Smooth muscle cell (in vitro differentiated cells): Measurements from ENCODE around the gene CA10. TPM values are rescaled to one million over a fixed set of nuclear protein-coding genes. Genes with fewer than 3 reads are reported as not detected.

ENCODE experiments used
- DNase-seq: peaks from one replicate; lab custom pipeline; 2025; ENCODE audit not compliant: unreplicated experiment; lab: John Stamatoyannopoulos, UW
- H2AFZ ChIP-seq: fragments of 200-600 bp; sonication (generic); 2 replicates; pipeline ENCODE4 v1.6.0; 2016; ENCODE audit warnings: antibody characterized with exemption, low read depth, mild to moderate bottlenecking
- H3F3A ChIP-seq: fragments of 200-600 bp; sonication (generic); 2 replicates; pipeline ENCODE4 v1.6.0; 2017; ENCODE audit warnings: antibody characterized with exemption, low read depth
- H3K27ac ChIP-seq: fragments of 200-600 bp; sonication (generic); 2 replicates; pipeline ENCODE4 v1.5.1; 2016; ENCODE audit warnings: low read depth, mild to moderate bottlenecking
- H3K27me3 ChIP-seq: fragments of 200-600 bp; sonication (generic); 2 replicates; pipeline ENCODE4 v1.6.1; 2016; ENCODE audit warnings: low read depth, mild to moderate bottlenecking
- H3K36me3 ChIP-seq: fragments of 200-600 bp; sonication (generic); 2 replicates; pipeline ENCODE4 v1.5.1; 2016; ENCODE audit warnings: low read depth
- H3K4me1 ChIP-seq: fragments of 200-600 bp; sonication (generic); 2 replicates; pipeline ENCODE4 v1.5.1; 2016; ENCODE audit warnings: low read depth
- H3K4me2 ChIP-seq: fragments of 200-600 bp; sonication (generic); 2 replicates; pipeline ENCODE4 v1.6.0; 2016; ENCODE audit warnings: mild to moderate bottlenecking
- H3K4me3 ChIP-seq: fragments of 200-600 bp; sonication (generic); 2 replicates; pipeline ENCODE4 v1.5.1; 2016; ENCODE audit warnings: mild to moderate bottlenecking
- H3K79me2 ChIP-seq: fragments of 200-600 bp; sonication (generic); 2 replicates; pipeline ENCODE4 v1.6.0; 2016; ENCODE audit warnings: low read depth, mild to moderate bottlenecking
- H3K9ac ChIP-seq: fragments of 200-600 bp; sonication (generic); 2 replicates; pipeline ENCODE4 v1.6.0; 2016; ENCODE audit warnings: low read depth
- H3K9me3 ChIP-seq: fragments of 200-600 bp; sonication (generic); replicated peaks from 2 replicates; pipeline ENCODE4 v1.5.1; 2016; ENCODE audit warnings: low read depth
- H4K20me1 ChIP-seq: fragments of 200-600 bp; sonication (generic); 2 replicates; pipeline ENCODE4 v1.6.0; 2016; ENCODE audit warnings: low read depth
- CTCF ChIP-seq: fragments of 200-600 bp; sonication (generic); IDR thresholded peaks from 2 replicates; pipeline ENCODE4 v1.5.1; 2017; ENCODE audit warnings: borderline replicate concordance, mild to moderate bottlenecking, antibody characterized with exemption; ENCODE audit not compliant: insufficient read depth, poor library complexity, severe bottlenecking
- WGBS: methylation state at CpG from one replicate; pipeline ENCODE4 v1.1.7; 2016; ENCODE audit warnings: low lambda C conversion rate; 5-methylcytosine and 5-hydroxymethylcytosine counted together
- polyA plus RNA-seq: library from polyadenylated mRNA; unstranded; fragments of >200 nt; fragmentation: Nextera tagmentation; extraction: Ambion mirVana; gene quantifications from 2 replicates; pipeline ENCODE4 v1.2.1, GENCODE V29; 2016
- total RNA-seq: library from RNA; depleted of rRNA; stranded (reverse); fragments of >200 nt; gene quantifications from 2 replicates; pipeline ENCODE4 v1.2.3, GENCODE V29; 2014

The CA10 gene
- total and polyA plus RNA-seq, 2 experiments from 2014 or later = 0.54 TPM; not detected in 1

GRCh38 chr17:51891936-51892335 lies 266.6 kb downstream of the CA10 start:
- no peaks in the 10 kb centered on the region for H3F3A ChIP-seq
- TF ChIP-seq CTCF = no peak
- WGBS = 86% methylated on average over 2 of the region's 2 CpGs

GRCh38 chr17:51890710-51891109 lies 267.8 kb downstream of the CA10 start:
- Histone ChIP-seq H3K27me3 (no peaks in the 10 kb centered on the region), H3K4me3 (no peak overlapping the region), H3K79me2 (no peaks in the 10 kb centered on the region), H3K36me3 (no peaks in the 10 kb centered on the region), H3K9me3 (no peaks in the 10 kb centered on the region), H3K4me2 (no peak overlapping the region), H3F3A (no peaks in the 10 kb centered on the region), H4K20me1 (no peaks in the 10 kb centered on the region), H2AFZ (no peak overlapping the region), H3K4me1 (no peaks in the 10 kb centered on the region), H3K27ac (no peak overlapping the region), H3K9ac (no peak overlapping the region)
- DNase-seq = no peak
- TF ChIP-seq CTCF = no peak
- 89% methylated on average over 1 of the region's 1 CpG for WGBS

More at GRCh38 chr17:51891936-51892335, 266.6 kb downstream of the CA10 start:
- H3K36me3 ChIP-seq = no peaks in the 10 kb centered on the region
- DNase-seq = no peak
- H3K9ac ChIP-seq = no peak overlapping the region
- no peak overlapping the region for H3K27ac ChIP-seq
- no peak overlapping the region for H2AFZ ChIP-seq
- H3K4me2 ChIP-seq = no peak overlapping the region
- no peaks in the 10 kb centered on the region for H3K4me1 ChIP-seq
- no peak overlapping the region for H3K4me3 ChIP-seq
- H4K20me1 ChIP-seq = no peaks in the 10 kb centered on the region
- no peaks in the 10 kb centered on the region for H3K27me3 ChIP-seq
- H3K79me2 ChIP-seq = no peaks in the 10 kb centered on the region
- H3K9me3 ChIP-seq = no peaks in the 10 kb centered on the region

GRCh38 chr17:51888816-51889215 lies 269.7 kb downstream of the CA10 start:
- H3K36me3 ChIP-seq = no peaks in the 10 kb centered on the region
- H3K79me2 ChIP-seq = no peaks in the 10 kb centered on the region
- H3K27ac ChIP-seq = no peak overlapping the region
- no peak overlapping the region for H3K9ac ChIP-seq
- no peak overlapping the region for H2AFZ ChIP-seq
- no peak for DNase-seq
- H3K27me3 ChIP-seq = no peaks in the 10 kb centered on the region
- no peaks in the 10 kb centered on the region for H3F3A ChIP-seq
- 86% methylated on average over 2 of the region's 2 CpGs for WGBS
- no peak for TF ChIP-seq CTCF
- no peaks in the 10 kb centered on the region for H3K4me1 ChIP-seq
- H3K9me3 ChIP-seq = no peaks in the 10 kb centered on the region
- H3K4me3 ChIP-seq = no peak overlapping the region
- no peaks in the 10 kb centered on the region for H4K20me1 ChIP-seq
- no peak overlapping the region for H3K4me2 ChIP-seq

GRCh38 chr17:51876986-51877385 lies 281.5 kb downstream of the CA10 start:
- Histone ChIP-seq H3K9ac (no peak overlapping the region), H3K4me2 (no peak overlapping the region), H2AFZ (no peak overlapping the region), H3K9me3 (no peaks in the 10 kb centered on the region), H3K36me3 (no peaks in the 10 kb centered on the region), H3K4me3 (no peak overlapping the region), H4K20me1 (no peaks in the 10 kb centered on the region), H3K27me3 (peaks cover 3% of the 10 kb centered on the region), H3F3A (no peaks in the 10 kb centered on the region), H3K4me1 (no peaks in the 10 kb centered on the region), H3K27ac (no peak overlapping the region), H3K79me2 (no peaks in the 10 kb centered on the region)
- DNase-seq = no peak
- no peak for TF ChIP-seq CTCF
